Gastrocnemius medialis (tissue), 4 donors: ENCODE data around the gene LCT.

Experiments
- CTCF ChIP-seq, 5 experiments: fragments of 450-650 bp in 3 of 5; fragments of 200-600 bp in 2 of 5; sonication (generic) in 2 of 5; IDR thresholded peaks in 4 of 5; conservative IDR thresholded peaks in 1 of 5; 1 replicate in 4 of 5; 2 replicates in 1 of 5; pipeline ENCODE4 v1.5.1; 2016 to 2019; ENCODE audit warnings: antibody characterized with exemption in 5 of 5, mild to moderate bottlenecking in 3 of 5, moderate library complexity in 3 of 5
- POLR2A ChIP-seq, 2 donors: fragments of 450-650 bp; IDR thresholded peaks; one replicate each; pipeline ENCODE4 v1.6.1; 2017; ENCODE audit warnings: antibody characterized with exemption in 2 of 2, mild to moderate bottlenecking in 2 of 2, moderate library complexity in 2 of 2

GRCh38 chr2:135850892-135851668, 14.1 kb upstream of the LCT start:
- TF ChIP-seq CTCF (IDR thresholded peaks at IDR 0.05 in 4 of 5, conservative IDR thresholded peaks at IDR 0.05 in 1 of 5) (no peak), POLR2A (IDR thresholded peaks at IDR 0.05) (no peak)
